Gastrocnemius medialis (tissue), 4 donors: Measurements from ENCODE around the gene ADARB2.

Source experiments
- POLR2A ChIP-seq, 2 donors: fragments of 450-650 bp; IDR thresholded peaks; one replicate each; pipeline ENCODE4 v1.6.1; 2017; ENCODE audit warnings: antibody characterized with exemption in 2 of 2, mild to moderate bottlenecking in 2 of 2, moderate library complexity in 2 of 2
- TF ChIP-seq, protein P1 (sequence below), 5 experiments: fragments of 450-650 bp in 3 of 5; fragments of 200-600 bp in 2 of 5; sonication (generic) in 2 of 5; IDR thresholded peaks in 4 of 5; conservative IDR thresholded peaks in 1 of 5; 1 replicate in 4 of 5; 2 replicates in 1 of 5; pipeline ENCODE4 v1.5.1; 2016 to 2019; ENCODE audit warnings: antibody characterized with exemption in 5 of 5, mild to moderate bottlenecking in 3 of 5, moderate library complexity in 3 of 5

DNA sequence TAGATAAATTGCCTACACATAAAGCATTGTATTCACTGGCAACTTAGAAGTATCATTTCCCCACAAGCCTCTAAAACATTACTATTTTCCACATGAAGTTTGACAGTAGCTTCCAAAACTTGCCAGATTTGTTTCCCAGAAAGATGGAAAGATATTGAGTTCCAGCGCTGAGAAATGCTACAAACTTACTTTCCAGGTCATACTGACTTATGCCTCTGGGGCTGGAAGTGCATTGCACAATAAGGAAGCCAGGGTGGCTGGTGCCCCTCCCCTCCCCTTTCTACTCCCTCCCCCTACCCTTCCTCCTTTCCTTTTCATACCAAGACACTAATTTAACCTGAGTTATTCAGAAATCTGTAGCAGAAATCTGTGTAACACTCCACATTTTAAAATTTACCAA lies 468.5 kb downstream of the ADARB2 start:
- TF ChIP-seq, protein P1, sequence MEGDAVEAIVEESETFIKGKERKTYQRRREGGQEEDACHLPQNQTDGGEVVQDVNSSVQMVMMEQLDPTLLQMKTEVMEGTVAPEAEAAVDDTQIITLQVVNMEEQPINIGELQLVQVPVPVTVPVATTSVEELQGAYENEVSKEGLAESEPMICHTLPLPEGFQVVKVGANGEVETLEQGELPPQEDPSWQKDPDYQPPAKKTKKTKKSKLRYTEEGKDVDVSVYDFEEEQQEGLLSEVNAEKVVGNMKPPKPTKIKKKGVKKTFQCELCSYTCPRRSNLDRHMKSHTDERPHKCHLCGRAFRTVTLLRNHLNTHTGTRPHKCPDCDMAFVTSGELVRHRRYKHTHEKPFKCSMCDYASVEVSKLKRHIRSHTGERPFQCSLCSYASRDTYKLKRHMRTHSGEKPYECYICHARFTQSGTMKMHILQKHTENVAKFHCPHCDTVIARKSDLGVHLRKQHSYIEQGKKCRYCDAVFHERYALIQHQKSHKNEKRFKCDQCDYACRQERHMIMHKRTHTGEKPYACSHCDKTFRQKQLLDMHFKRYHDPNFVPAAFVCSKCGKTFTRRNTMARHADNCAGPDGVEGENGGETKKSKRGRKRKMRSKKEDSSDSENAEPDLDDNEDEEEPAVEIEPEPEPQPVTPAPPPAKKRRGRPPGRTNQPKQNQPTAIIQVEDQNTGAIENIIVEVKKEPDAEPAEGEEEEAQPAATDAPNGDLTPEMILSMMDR (IDR thresholded peaks at IDR 0.05 in 4 of 5, conservative IDR thresholded peaks at IDR 0.05 in 1 of 5), result no peak
- no peak for TF ChIP-seq POLR2A (IDR thresholded peaks at IDR 0.05)
